Measurements from ENCODE around the gene DIDO1.

Gene DIDO1

DNA sequence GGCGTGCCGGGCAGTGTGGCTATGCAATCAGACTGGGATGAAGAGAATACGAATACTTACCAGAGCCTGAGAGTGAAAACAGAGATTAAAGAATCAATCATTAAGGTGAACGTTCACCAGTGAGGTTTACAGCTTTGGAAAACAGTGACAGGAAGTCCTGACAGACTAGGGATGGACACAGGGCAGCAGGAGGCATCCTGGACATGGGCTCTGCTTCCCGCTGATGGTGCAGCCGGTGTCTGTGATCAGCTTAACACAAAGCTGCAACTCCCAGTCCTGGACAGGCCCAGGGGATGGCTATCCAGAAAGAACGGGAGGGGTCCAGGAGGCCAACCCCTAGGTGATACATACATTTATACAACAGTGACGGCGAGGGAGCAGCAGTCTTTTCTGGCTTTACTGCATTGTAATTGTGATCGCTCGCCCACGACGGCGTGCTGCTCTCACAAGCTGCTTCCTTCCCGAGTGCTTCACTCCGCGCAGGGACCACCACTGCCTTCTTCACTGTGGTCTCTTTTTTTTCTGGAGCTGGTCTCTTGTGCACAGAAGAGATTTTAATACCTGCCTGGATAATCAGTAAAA is 20.7 kb downstream of the DIDO1 start:
- Histone ChIP-seq H3K4me3 (ENCODE audit: low read length) (no peak overlapping the region), H3K36me3 (ENCODE audit: insufficient read depth, low read length) (peaks cover 98% of the 10 kb centered on the region), H3K4me1 (ENCODE audit: insufficient read depth, low read length) (0 out of 2 replicates have a peak, but pooled peaks cover 1% of the 10 kb centered on the region), H3K9me3 (ENCODE audit: insufficient read depth, low read depth, low read length) (no peaks in the 10 kb centered on the region), H3K9ac (ENCODE audit: low read depth, low read length) (no peak overlapping the region), H3K27ac (ENCODE audit: low read depth, low read length) (no peak overlapping the region), H3K27me3 (ENCODE audit: insufficient read depth, low read length) (no peaks in the 10 kb centered on the region)
- WGBS = 97% methylated on average over 17 of the region's 17 CpGs

DNA sequence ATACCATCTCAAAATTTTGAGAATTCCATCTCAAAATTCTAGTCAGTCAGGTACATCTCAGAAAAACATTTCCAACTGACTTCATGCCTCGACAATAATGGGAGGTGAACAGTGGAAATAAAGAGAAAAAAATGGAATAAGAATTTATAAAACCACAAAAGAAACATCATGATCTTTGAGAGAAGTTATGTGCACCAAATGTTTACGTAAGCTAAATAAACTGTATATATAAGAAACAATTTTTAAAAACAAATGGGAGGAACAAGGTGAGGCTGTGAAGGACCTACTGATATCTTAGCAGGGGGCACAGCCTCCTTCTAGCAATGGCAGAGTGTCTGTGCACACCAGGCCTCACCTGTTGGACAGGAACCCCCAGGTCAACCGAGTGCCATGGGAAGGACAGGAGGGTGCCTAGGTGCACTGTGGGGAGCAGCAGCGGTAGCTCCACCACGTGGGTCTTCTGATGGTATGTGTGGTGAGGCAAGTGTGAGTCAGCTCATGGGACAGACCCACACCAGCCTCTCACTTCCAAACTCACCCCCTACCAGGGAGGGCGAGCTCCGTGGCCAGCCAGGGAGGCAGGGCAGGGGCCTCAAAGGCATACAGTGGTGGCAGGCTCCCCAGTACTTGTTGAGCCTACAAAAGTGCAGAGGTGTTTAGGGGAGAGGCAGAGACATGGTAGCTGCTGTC is 23.2 kb downstream of the DIDO1 start:
- peaks cover 72% of the 10 kb centered on the region for H3K36me3 ChIP-seq (ENCODE audit: insufficient read depth, low read length)
- no peak overlapping the region for H3K27ac ChIP-seq (ENCODE audit: low read depth, low read length)
- WGBS = 93% methylated on average over 3 of the region's 7 CpGs

DNA sequence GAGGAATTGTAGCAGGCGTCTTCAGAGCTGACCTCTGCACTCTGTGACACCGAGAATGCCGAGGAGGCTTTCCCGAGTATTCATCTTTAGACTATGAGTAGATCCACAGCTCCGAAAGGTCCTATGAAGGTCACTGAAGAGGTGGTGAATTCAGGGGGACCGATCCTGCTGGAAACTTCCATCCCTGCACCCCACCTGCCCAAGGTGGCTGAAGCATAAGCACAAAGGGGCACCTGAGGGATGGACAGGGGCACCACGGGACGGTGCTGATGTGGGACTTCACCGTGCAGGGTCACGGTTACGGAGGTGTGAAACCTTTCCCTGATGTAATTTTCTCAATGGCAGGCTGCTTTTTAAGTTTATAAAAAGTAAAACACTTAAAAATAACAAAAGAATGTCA is 24.4 kb downstream of the DIDO1 start:
- H3K27ac ChIP-seq (ENCODE audit: low read depth, low read length) = no peak overlapping the region
- peaks cover 60% of the 10 kb centered on the region for H3K36me3 ChIP-seq (ENCODE audit: insufficient read depth, low read length)
- no peaks in the 10 kb centered on the region for H3K9me3 ChIP-seq (ENCODE audit: insufficient read depth, low read depth, low read length)
- no peak overlapping the region for H3K4me3 ChIP-seq (ENCODE audit: low read length)
- WGBS = 96% methylated on average over 11 of the region's 11 CpGs
- no peaks in the 10 kb centered on the region for H3K27me3 ChIP-seq (ENCODE audit: insufficient read depth, low read length)
- H3K9ac ChIP-seq (ENCODE audit: low read depth, low read length) = no peak overlapping the region
- H3K4me1 ChIP-seq (ENCODE audit: insufficient read depth, low read length) = peaks cover 21% of the 10 kb centered on the region

More for the DNA sequence above, 23.2 kb downstream of the DIDO1 start:
- H3K27me3 ChIP-seq (ENCODE audit: insufficient read depth, low read length) = no peaks in the 10 kb centered on the region
- H3K9ac ChIP-seq (ENCODE audit: low read depth, low read length) = no peak overlapping the region
- no peaks in the 10 kb centered on the region for H3K9me3 ChIP-seq (ENCODE audit: insufficient read depth, low read depth, low read length)
- H3K4me3 ChIP-seq (ENCODE audit: low read length) = no peak overlapping the region
- peaks cover 21% of the 10 kb centered on the region for H3K4me1 ChIP-seq (ENCODE audit: insufficient read depth, low read length)

- H3K36me3 ChIP-seq (ENCODE audit: insufficient read depth, low read length) = peaks cover 60% of the 10 kb centered on the region
Observed at GRCh38 chr20:62900692-62901584, 25.4 kb downstream of the DIDO1 start.

DNA sequence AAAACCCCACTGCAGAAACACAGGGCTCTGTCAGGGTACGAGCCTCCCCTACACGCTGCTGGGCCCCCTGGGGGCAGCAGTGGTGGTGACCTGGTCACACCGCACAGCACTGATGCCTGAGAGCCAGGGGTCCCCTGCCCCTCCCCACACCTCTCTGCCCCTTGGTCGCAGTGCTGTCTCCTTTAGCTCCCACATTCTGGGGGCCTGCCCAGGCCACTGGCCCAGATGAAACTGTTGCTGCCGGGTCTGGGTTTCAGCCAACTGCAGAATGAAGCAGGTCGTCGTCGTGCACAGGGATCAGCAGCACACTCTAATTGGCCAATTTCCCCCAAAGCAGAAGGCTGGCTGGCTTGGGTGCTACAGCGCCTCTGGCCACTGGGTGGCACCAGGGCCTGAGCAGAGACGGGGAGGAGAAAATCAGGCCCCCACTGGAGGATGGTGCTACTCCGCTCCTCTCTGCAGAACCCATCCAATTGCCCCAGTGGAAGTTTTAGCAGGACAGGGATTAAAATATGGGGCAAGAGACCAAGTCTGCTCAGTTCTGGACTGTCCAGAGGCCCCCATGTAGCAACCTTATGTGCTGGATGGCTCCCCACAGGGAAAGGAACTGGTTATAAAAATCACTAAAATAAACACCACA is 26.1 kb downstream of the DIDO1 start:
- Histone ChIP-seq H3K4me1 (ENCODE audit: insufficient read depth, low read length) (peaks cover 21% of the 10 kb centered on the region), H3K27ac (ENCODE audit: low read depth, low read length) (peak overlapping the region; percentile 59), H3K36me3 (ENCODE audit: insufficient read depth, low read length) (peaks cover 60% of the 10 kb centered on the region), H3K9me3 (ENCODE audit: insufficient read depth, low read depth, low read length) (no peaks in the 10 kb centered on the region), H3K9ac (ENCODE audit: low read depth, low read length) (no peak overlapping the region), H3K4me3 (ENCODE audit: low read length) (no peak overlapping the region), H3K27me3 (ENCODE audit: insufficient read depth, low read length) (no peaks in the 10 kb centered on the region)
- 20% methylated on average over 11 of the region's 11 CpGs for WGBS

More at GRCh38 chr20:62900692-62901584, 25.4 kb downstream of the DIDO1 start:
- Histone ChIP-seq H3K9ac (ENCODE audit: low read depth, low read length) (no peak overlapping the region), H3K4me3 (ENCODE audit: low read length) (no peak overlapping the region), H3K9me3 (ENCODE audit: insufficient read depth, low read depth, low read length) (no peaks in the 10 kb centered on the region), H3K4me1 (ENCODE audit: insufficient read depth, low read length) (peaks cover 21% of the 10 kb centered on the region), H3K27me3 (ENCODE audit: insufficient read depth, low read length) (no peaks in the 10 kb centered on the region), H3K27ac (ENCODE audit: low read depth, low read length) (peak overlapping the region; percentile 59)
- 76% methylated on average over 20 of the region's 20 CpGs for WGBS

DNA sequence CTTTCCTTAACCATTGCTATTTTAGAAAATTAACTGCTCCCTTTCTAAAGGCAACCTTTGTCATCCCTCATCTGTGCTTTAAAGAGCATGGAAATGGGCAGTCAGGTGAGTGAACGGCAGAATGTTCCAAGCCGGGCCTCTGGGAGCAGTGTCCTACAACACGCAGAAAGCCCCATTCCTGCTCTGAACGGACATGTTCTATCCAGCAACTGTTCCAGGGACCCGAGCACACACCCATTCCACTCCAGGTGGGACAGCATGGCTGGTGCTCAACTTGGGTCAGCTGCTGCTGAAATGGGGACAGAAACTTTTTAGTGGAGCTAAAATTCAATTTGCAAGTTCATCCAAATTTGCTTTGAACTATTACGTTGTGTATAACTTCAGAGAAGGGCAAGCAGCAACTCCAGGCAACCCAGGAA is 26.7 kb downstream of the DIDO1 start:
- H3K9me3 ChIP-seq (ENCODE audit: insufficient read depth, low read depth, low read length) = no peaks in the 10 kb centered on the region
- peaks cover 60% of the 10 kb centered on the region for H3K36me3 ChIP-seq (ENCODE audit: insufficient read depth, low read length)
- H3K4me3 ChIP-seq (ENCODE audit: low read length) = no peak overlapping the region
- 73% methylated on average over 6 of the region's 6 CpGs for WGBS
- no peaks in the 10 kb centered on the region for H3K27me3 ChIP-seq (ENCODE audit: insufficient read depth, low read length)
- H3K27ac ChIP-seq (ENCODE audit: low read depth, low read length) = no peak overlapping the region
- H3K4me1 ChIP-seq (ENCODE audit: insufficient read depth, low read length) = peaks cover 21% of the 10 kb centered on the region
- no peak overlapping the region; the same call in 1 of the 2 replicates for H3K9ac ChIP-seq (ENCODE audit: low read depth, low read length)

GRCh38 chr20:62898970-62899632 is 27.2 kb downstream of the DIDO1 start:
- H3K27ac ChIP-seq (ENCODE audit: low read depth, low read length) = no peak overlapping the region

DNA sequence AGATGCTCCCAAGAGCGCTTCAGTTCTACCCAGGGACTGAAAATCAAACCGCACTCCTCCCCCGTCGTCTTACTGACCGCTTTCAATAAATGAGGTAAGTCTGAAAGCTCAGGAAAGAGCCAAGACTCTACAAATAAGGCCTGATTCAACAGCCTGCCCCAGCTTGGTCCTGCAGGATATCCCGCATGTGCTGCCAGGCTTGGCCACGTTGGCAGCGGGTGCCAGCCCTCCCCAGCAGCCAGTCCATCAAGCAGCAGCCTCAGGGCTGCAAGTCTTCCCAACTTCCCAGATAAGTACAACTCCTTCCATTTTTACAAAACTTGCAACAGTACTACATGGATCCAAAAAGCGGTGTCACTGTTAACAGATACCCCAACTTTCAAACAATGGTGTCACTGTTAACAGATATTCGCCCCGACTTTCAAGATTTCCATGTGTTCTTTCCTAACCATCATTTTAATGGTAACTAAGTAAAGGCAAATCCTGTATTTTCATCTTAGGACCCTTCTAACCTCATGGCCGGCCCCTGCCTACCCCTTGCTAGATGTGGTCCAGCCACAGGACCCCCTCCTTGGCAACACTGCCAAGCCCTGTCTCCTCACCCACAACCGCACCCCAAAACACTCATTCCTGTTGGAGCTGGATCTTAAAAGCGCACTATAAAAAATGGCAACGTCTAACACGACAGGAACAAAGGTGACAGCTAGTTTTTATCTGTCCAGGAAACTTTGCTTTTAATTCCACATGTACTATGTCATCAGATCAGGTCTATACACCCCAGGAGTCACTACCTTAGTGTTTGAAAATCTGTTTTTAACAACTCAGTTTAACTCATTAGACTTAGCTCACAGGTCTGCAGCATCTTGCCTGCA is 28.0 kb downstream of the DIDO1 start:
- H3K4me3 ChIP-seq (ENCODE audit: low read length) = no peak overlapping the region
- peaks cover 21% of the 10 kb centered on the region for H3K4me1 ChIP-seq (ENCODE audit: insufficient read depth, low read length)
- no peaks in the 10 kb centered on the region for H3K27me3 ChIP-seq (ENCODE audit: insufficient read depth, low read length)
- WGBS = 94% methylated on average over 16 of the region's 16 CpGs
- no peak overlapping the region for H3K9ac ChIP-seq (ENCODE audit: low read depth, low read length)
- peaks cover 60% of the 10 kb centered on the region for H3K36me3 ChIP-seq (ENCODE audit: insufficient read depth, low read length)
- no peaks in the 10 kb centered on the region for H3K9me3 ChIP-seq (ENCODE audit: insufficient read depth, low read depth, low read length)
- no peak overlapping the region for H3K27ac ChIP-seq (ENCODE audit: low read depth, low read length)

More at GRCh38 chr20:62898970-62899632, 27.2 kb downstream of the DIDO1 start:
- Histone ChIP-seq H3K4me1 (ENCODE audit: insufficient read depth, low read length) (peaks cover 21% of the 10 kb centered on the region), H3K9ac (ENCODE audit: low read depth, low read length) (peak overlapping the region; percentile 4; the same call in 1 of the 2 replicates), H3K9me3 (ENCODE audit: insufficient read depth, low read depth, low read length) (no peaks in the 10 kb centered on the region), H3K27me3 (ENCODE audit: insufficient read depth, low read length) (no peaks in the 10 kb centered on the region), H3K36me3 (ENCODE audit: insufficient read depth, low read length) (peaks cover 60% of the 10 kb centered on the region), H3K4me3 (ENCODE audit: low read length) (no peak overlapping the region)
- 74% methylated on average over 16 of the region's 16 CpGs for WGBS

- Histone ChIP-seq H3K4me1 (ENCODE audit: insufficient read depth, low read length) (peaks cover 21% of the 10 kb centered on the region), H3K27ac (ENCODE audit: low read depth, low read length) (no peak overlapping the region), H3K9ac (ENCODE audit: low read depth, low read length) (no peak overlapping the region), H3K4me3 (ENCODE audit: low read length) (no peak overlapping the region), H3K9me3 (ENCODE audit: insufficient read depth, low read depth, low read length) (no peaks in the 10 kb centered on the region), H3K36me3 (ENCODE audit: insufficient read depth, low read length) (peaks cover 60% of the 10 kb centered on the region), H3K27me3 (ENCODE audit: insufficient read depth, low read length) (no peaks in the 10 kb centered on the region)
- WGBS = 93% methylated on average over 11 of the region's 11 CpGs
Observed at GRCh38 chr20:62897666-62898065, 28.6 kb downstream of the DIDO1 start.

- Histone ChIP-seq H3K27me3 (ENCODE audit: insufficient read depth, low read length) (no peaks in the 10 kb centered on the region), H3K4me1 (ENCODE audit: insufficient read depth, low read length) (peaks cover 21% of the 10 kb centered on the region), H3K9me3 (ENCODE audit: insufficient read depth, low read depth, low read length) (no peaks in the 10 kb centered on the region), H3K4me3 (ENCODE audit: low read length) (no peak overlapping the region), H3K9ac (ENCODE audit: low read depth, low read length) (no peak overlapping the region), H3K36me3 (ENCODE audit: insufficient read depth, low read length) (peaks cover 60% of the 10 kb centered on the region), H3K27ac (ENCODE audit: low read depth, low read length) (no peak overlapping the region)
- WGBS = 96% methylated on average over 16 of the region's 16 CpGs
Observed at GRCh38 chr20:62896526-62896925, 29.8 kb downstream of the DIDO1 start.
